Measurements from ENCODE around the gene ANGPTL7.

GRCh38 chr1:11158720-11159321 lies 30.3 kb upstream of the ANGPTL7 start:
- TF ChIP-seq POLR2A (IDR thresholded peaks at IDR 0.05; ENCODE audit: low read length) (no peak), GATA1 (IDR thresholded peaks at IDR 0.05; ENCODE audit: low read depth, low read length) (no peak)
